Stimulated activated CD4-positive, alpha-beta T cell treated with anti-CD3 and anti-CD28 coated beads, Interleukin-4, amount 100 ng/mL, for 1 hour (primary cell): ENCODE results near the gene COMT.

ENCODE experiments used
- DNase-seq: peaks from one replicate; pipeline ENCODE4 v3.0.0-alpha.2; 2020

COMT gene

GRCh38 chr22:19984851-19985811 is 43.6 kb downstream of the COMT start:
- DNase-seq: no peak

- no peak for DNase-seq
Measured at GRCh38 chr22:19986011-19986409, 44.4 kb downstream of the COMT start.

- DNase-seq: peak; percentile 61
Measured at GRCh38 chr22:19986410-19987341, 45.1 kb downstream of the COMT start.

- no peak for DNase-seq
Measured at GRCh38 chr22:19987394-19988306, 46.1 kb downstream of the COMT start.

- no peak for DNase-seq
Measured at GRCh38 chr22:19988331-19988808, 46.8 kb downstream of the COMT start.

GRCh38 chr22:19988965-19989724 is 47.6 kb downstream of the COMT start:
- DNase-seq: no peak

- DNase-seq: no peak
Measured at GRCh38 chr22:19989725-19990067, 48.1 kb downstream of the COMT start.

- DNase-seq: no peak
Measured at GRCh38 chr22:19990188-19990587, 48.6 kb downstream of the COMT start.

GRCh38 chr22:19990609-19991394 is 49.2 kb downstream of the COMT start:
- DNase-seq: no peak

- DNase-seq: no peak
Measured at GRCh38 chr22:19991395-19991644, 49.7 kb downstream of the COMT start.

GRCh38 chr22:19991645-19992451 is 50.3 kb downstream of the COMT start:
- no peak for DNase-seq

- no peak for DNase-seq
Measured at GRCh38 chr22:19992481-19992911, 50.9 kb downstream of the COMT start.

GRCh38 chr22:19992921-19993355 is 51.4 kb downstream of the COMT start:
- DNase-seq: no peak

GRCh38 chr22:19993926-19994325 is 52.4 kb downstream of the COMT start:
- no peak for DNase-seq

GRCh38 chr22:19994851-19995610 is 53.5 kb downstream of the COMT start:
- no peak for DNase-seq

GRCh38 chr22:19995611-19996339 is 54.2 kb downstream of the COMT start:
- DNase-seq: no peak

- no peak for DNase-seq
Measured at GRCh38 chr22:19996694-19997384, 55.3 kb downstream of the COMT start.
